T-cell (primary cell): Measurements from ENCODE around the gene THADA. TPM values are rescaled to one million over a fixed set of nuclear protein-coding genes. Genes with fewer than 3 reads are reported as not detected.

Experiments
- ATAC-seq, 4 experiments: fragments of 200-7000 bp in 3 of 4; fragments of 150-1000 bp in 1 of 4; cut with Tn5 transposase; replicated peaks in 1 of 4; 1 replicate in 3 of 4; 2 replicates in 1 of 4; pipeline ENCODE4 v1.10.0; 2021; ENCODE audit warnings: moderate library complexity in 3 of 4, mild to moderate bottlenecking in 2 of 4, moderate number of reproducible peaks in 1 of 4
- CTCF ChIA-PET, 2 donors: fragments of 300-600 bp; sonication (Branson Sonifier 250); formaldehyde crosslinking; loops; one replicate each; lab custom pipeline; 2022; ENCODE audit warnings: antibody characterized with exemption in 2 of 2; lab: Charles Lee
- POLR2A ChIA-PET, 2 donors: fragments of 300-600 bp; sonication (Branson Sonifier 250); formaldehyde crosslinking; loops; one replicate each; lab custom pipeline; 2022; ENCODE audit warnings: antibody characterized with exemption in 2 of 2; lab: Charles Lee
- DNase-seq, 35 experiments: peaks; one replicate each; pipeline versions ENCODE4 v3.0.0 to v3.0.0-alpha.2; 2013 to 2023
- H3K27ac ChIP-seq: one replicate; pipeline ENCODE4 v1.5.1; 2013; ENCODE audit warnings: low read length
- H3K27me3 ChIP-seq, 2 experiments: replicated peaks in 1 of 2; 1 replicate in 1 of 2; 2 replicates in 1 of 2; pipeline versions ENCODE4 v1.6.1 to v1.7.0; 2013; ENCODE audit warnings: low read length in 1 of 2, mixed read lengths in 1 of 2; ENCODE audit not compliant: control insufficient read depth in 2 of 2, insufficient read depth in 2 of 2; ENCODE audit errors: extremely low read depth in 1 of 2
- H3K36me3 ChIP-seq, 2 donors: 1 replicate in 1 of 2; 2 replicates in 1 of 2; pipeline versions ENCODE4 v1.6.1 to v1.7.0; 2013; ENCODE audit warnings: low read length in 1 of 2; ENCODE audit not compliant: control insufficient read depth in 2 of 2, insufficient read depth in 1 of 2; ENCODE audit errors: extremely low read depth in 1 of 2
- H3K4me1 ChIP-seq, 2 experiments: 1 replicate in 1 of 2; 2 replicates in 1 of 2; pipeline versions ENCODE4 v1.6.1 to v1.7.0; 2013; ENCODE audit warnings: low read length in 2 of 2, mixed read lengths in 1 of 2; ENCODE audit not compliant: insufficient read depth in 2 of 2, control insufficient read depth in 1 of 2; ENCODE audit errors: extremely low read depth in 1 of 2
- H3K4me3 ChIP-seq, 2 donors: 1 replicate in 1 of 2; 2 replicates in 1 of 2; pipeline versions ENCODE4 v1.5.1 to v1.7.0; 2013; ENCODE audit warnings: mild to moderate bottlenecking in 2 of 2, low read length in 1 of 2, moderate library complexity in 1 of 2; ENCODE audit not compliant: control insufficient read depth in 1 of 2; ENCODE audit errors: extremely low read depth in 1 of 2
- H3K9me3 ChIP-seq: 2 replicates; pipeline ENCODE4 v1.7.0; 2013
- H3K27ac Mint-ChIP-seq, 2 donors: one replicate each; pipeline ENCODE4 v1.8.0; 2020 to 2021; ENCODE audit warnings: mild to moderate bottlenecking in 2 of 2, mixed read lengths in 2 of 2
- H3K27me3 Mint-ChIP-seq, 2 donors: one replicate each; pipeline ENCODE4 v1.8.0; 2021 to 2022; ENCODE audit warnings: mixed read lengths in 2 of 2
- H3K36me3 Mint-ChIP-seq: one replicate; pipeline ENCODE4 v1.8.0; 2021; ENCODE audit warnings: mixed read lengths
- H3K4me1 Mint-ChIP-seq, 3 donors: one replicate each; pipeline ENCODE4 v1.8.0; 2020 to 2022; ENCODE audit warnings: mixed read lengths in 3 of 3, mild to moderate bottlenecking in 1 of 3
- H3K4me3 Mint-ChIP-seq, 3 donors: one replicate each; pipeline ENCODE4 v1.8.0; 2020 to 2022; ENCODE audit warnings: mild to moderate bottlenecking in 3 of 3, mixed read lengths in 3 of 3, moderate library complexity in 3 of 3
- H3K9me3 Mint-ChIP-seq, 3 donors: one replicate each; pipeline ENCODE4 v1.8.0; 2020 to 2022; ENCODE audit warnings: mixed read lengths in 3 of 3
- WGBS: methylation state at CpG from one replicate; pipeline ENCODE4 v1.1.5; 2013; ENCODE audit warnings: missing lambda C conversion rate; ENCODE audit not compliant: insufficient coverage; 5-methylcytosine and 5-hydroxymethylcytosine counted together
- total RNA-seq, 35 experiments: library from RNA in 6 of 35; stranded (reverse) in 6 of 35; fragments of 120-200 nt in 1 of 35; gene quantifications; one replicate each; pipeline versions ENCODE4 v1.2.1 to v1.2.4 and lab custom pipeline; 2013 to 2026

THADA gene
- total RNA-seq, 5 donors from 2014 or later (not counting 1 experiment from before 2014, with no cell fraction given), result 36.4 to 50.5 (median 40.6) TPM

DNA sequence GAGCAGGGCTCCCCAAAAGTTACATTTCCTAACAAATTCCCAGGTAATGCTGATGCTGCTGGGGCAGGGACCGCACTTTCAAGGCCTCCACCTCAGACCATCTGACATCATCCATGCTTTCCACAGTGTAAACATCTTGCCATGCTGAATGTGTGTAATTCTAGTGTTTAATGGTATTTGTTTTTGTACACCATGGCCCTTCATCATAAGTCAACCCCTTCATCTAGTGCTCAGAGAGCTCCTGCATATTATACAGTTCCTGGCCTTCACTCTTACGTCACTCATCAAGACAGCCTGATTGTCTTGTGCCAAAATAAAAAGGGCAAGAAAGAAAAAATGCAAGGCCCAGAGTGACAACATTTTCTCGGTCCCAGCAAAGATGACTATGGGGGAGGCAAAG lies 291.9 kb downstream of the THADA start:
- Mint-ChIP-seq H3K36me3 (peaks cover 41% of the 10 kb centered on the region), H3K9me3 (no peaks in the 10 kb centered on the region), H3K4me1 (peaks cover 0 to 7% (median 0%) of the 10 kb centered on the region in 3 donors), H3K27ac (no peak overlapping the region), H3K27me3 (no peaks in the 10 kb centered on the region), H3K4me3 (no peak overlapping the region)
- ChIA-PET CTCF (no interaction called here), POLR2A (no interaction called here)
- WGBS, result no CpG with 5 or more reads among the region's 3 CpGs
- no peaks in the 10 kb centered on the region for H3K4me1 ChIP-seq
- H3K4me3 ChIP-seq, result no peak overlapping the region
- no peak for DNase-seq
- H3K27me3 ChIP-seq, result no peaks in the 10 kb centered on the region
- H3K9me3 ChIP-seq, result no peaks in the 10 kb centered on the region
- no peak for ATAC-seq
- H3K36me3 ChIP-seq, result no peaks in the 10 kb centered on the region
- H3K27ac ChIP-seq, result no peak overlapping the region

DNA sequence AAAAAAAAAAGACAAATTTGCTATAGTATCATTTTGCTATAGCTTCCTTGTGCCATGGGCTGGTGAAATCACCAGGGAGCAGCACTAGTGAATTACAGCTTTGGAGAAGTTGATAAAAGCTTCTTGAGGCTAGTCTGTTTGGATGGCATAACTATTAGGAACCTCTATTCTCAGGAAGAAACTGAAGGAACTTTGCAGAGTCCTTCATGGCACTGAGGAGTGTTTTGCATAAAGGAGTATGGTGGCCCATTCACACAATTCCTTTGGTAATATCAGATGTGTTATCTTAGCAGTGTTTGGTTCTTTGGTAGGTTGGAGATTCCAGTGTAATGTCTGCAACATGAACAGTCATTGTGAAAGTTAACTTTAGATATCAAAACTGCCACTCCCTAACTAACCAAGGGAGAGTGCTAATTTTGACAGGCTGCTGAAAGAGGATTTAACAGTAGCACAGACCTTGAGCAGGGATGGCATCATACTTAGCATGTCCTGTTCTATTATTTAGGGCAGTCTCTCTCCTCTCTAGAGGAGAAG lies 292.8 kb downstream of the THADA start:
- ATAC-seq (no peak), DNase-seq (no peak)
- Histone ChIP-seq H3K27ac (no peak overlapping the region), H3K36me3 (no peaks in the 10 kb centered on the region), H3K9me3 (no peaks in the 10 kb centered on the region), H3K27me3 (no peaks in the 10 kb centered on the region), H3K4me1 (no peaks in the 10 kb centered on the region), H3K4me3 (no peak overlapping the region)
- Mint-ChIP-seq H3K9me3 (no peaks in the 10 kb centered on the region), H3K27me3 (no peaks in the 10 kb centered on the region), H3K27ac (no peak overlapping the region), H3K4me3 (no peak overlapping the region), H3K4me1 (peaks cover 0 to 2% (median 0%) of the 10 kb centered on the region in 3 donors), H3K36me3 (peaks cover 40% of the 10 kb centered on the region)
- ChIA-PET POLR2A (no interaction called here), CTCF (no interaction called here)

DNA sequence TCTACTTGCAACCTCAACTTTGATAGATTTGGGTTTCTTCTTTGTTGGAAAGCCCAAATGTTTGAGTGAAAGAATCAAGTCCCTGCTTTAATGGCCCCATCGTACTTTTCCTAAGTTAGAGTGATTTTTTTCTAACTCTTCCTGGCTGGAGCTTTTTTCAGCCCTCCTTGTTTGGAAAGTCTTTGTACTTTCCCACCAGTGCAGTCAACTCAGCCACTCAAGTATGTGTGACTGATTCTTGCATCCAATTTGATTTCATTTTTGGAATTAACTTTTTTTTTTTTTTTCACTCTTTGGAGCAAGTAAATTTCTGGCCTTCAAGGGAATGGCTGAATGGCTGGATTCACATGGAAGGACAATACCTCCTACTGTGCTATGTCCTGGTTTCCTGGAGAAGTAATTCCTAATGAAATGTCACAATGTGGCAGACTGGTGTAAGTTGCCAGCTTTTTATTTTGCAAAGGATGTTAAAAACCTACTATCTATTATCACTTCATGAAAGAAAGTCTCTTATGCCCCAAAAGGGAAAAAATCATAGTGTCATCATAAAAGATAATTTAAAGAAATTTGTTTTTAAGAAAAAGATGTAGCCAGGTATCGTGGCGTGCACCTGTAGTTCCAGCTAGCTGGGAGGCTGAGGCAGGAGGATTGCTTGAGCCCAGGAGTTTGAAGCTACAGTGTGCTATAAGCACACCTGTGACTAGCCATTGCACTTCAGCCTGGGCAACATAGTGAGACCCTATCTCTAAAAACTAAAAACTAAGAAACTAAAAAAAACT lies 293.5 kb downstream of the THADA start:
- Mint-ChIP-seq H3K4me3 (no peak overlapping the region), H3K9me3 (no peaks in the 10 kb centered on the region), H3K27me3 (no peaks in the 10 kb centered on the region), H3K4me1 (no peaks in the 10 kb centered on the region), H3K27ac (no peak overlapping the region), H3K36me3 (peaks cover 36% of the 10 kb centered on the region)
- ATAC-seq, result no peak
- Histone ChIP-seq H3K27ac (no peak overlapping the region), H3K4me1 (no peaks in the 10 kb centered on the region), H3K4me3 (no peak overlapping the region), H3K9me3 (no peaks in the 10 kb centered on the region), H3K36me3 (no peaks in the 10 kb centered on the region), H3K27me3 (no peaks in the 10 kb centered on the region)
- POLR2A ChIA-PET, result no interaction called here
- WGBS, result no CpG with 5 or more reads among the region's 3 CpGs
- DNase-seq, result no peak
- CTCF ChIA-PET, result no interaction called here

DNA sequence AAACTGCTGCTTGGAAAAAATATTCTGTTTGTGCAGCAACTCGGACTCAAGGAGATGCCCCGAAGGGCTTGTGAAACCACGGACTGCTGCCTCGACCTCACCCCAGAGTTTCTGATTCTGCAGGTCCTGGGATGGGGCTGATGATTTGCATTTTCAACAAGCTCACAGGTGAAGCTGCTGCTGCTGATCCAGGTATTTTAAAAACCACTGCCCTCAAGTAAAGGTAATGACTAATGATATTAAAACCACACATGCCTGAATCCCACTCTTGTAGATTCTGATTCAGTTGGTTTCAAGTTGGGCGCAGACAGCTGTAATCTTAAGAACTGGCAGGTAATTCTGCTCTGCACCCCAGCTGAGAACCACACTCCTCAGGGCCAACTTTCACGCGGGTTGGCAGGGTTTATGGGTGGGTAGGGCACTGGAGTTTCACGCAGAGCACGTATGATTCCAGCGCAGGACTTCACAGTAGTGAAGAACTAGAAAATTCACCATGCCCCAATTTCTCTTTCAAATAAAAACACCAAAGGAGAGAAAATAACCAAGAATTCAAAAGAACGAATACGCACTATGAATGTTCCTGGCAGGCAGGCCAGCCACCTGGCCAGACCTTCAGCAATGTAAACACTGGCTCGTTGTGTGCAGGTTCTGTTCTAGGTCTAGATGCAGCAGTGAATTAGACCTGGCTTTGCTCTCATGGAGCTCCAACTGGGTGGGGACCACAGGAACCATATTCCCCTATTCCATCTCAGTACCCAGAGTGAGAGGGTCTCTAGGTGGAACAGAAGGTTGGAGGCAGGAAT lies 294.9 kb downstream of the THADA start:
- Histone ChIP-seq H3K27ac (no peak overlapping the region), H3K36me3 (no peaks in the 10 kb centered on the region), H3K4me1 (no peaks in the 10 kb centered on the region), H3K9me3 (no peaks in the 10 kb centered on the region), H3K27me3 (no peaks in the 10 kb centered on the region), H3K4me3 (no peak overlapping the region)
- Mint-ChIP-seq H3K27me3 (no peaks in the 10 kb centered on the region), H3K9me3 (no peaks in the 10 kb centered on the region), H3K36me3 (peaks cover 24% of the 10 kb centered on the region), H3K27ac (no peak overlapping the region), H3K4me3 (no peak overlapping the region), H3K4me1 (no peaks in the 10 kb centered on the region)
- no peak for ATAC-seq
- ChIA-PET CTCF (no interaction called here), POLR2A (no interaction called here)
- DNase-seq, result no peak
- WGBS, result 34% methylated on average over 4 of the region's 13 CpGs

DNA sequence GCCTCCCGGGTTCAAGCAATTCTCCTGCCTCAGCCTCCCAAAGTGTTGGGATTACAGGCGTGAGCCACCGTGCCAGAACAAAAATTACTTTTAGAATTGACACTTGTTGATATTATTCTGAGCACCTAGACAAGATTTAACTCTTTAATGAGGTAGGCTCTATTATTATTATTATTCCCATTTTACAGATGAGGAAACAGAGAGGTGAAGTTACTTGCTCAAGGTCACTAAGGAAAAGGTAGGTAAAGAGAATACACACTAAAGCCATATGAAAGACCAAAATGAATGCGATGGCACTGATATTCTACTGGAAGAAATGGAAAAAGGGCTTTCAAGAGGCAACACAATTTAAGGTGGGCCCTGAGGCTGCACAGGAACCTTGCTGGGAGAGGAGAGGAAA lies 295.6 kb downstream of the THADA start:
- Mint-ChIP-seq H3K4me3 (no peak overlapping the region), H3K4me1 (peaks cover 0 to 2% (median 1%) of the 10 kb centered on the region in 3 donors), H3K9me3 (no peaks in the 10 kb centered on the region), H3K27me3 (no peaks in the 10 kb centered on the region), H3K36me3 (peaks cover 20% of the 10 kb centered on the region), H3K27ac (no peak overlapping the region)
- Histone ChIP-seq H3K4me1 (no peaks in the 10 kb centered on the region), H3K36me3 (no peaks in the 10 kb centered on the region), H3K27me3 (no peaks in the 10 kb centered on the region), H3K4me3 (no peak overlapping the region), H3K9me3 (no peaks in the 10 kb centered on the region), H3K27ac (no peak overlapping the region)
- ATAC-seq (no peak), DNase-seq (no peak)
- POLR2A ChIA-PET, result interaction anchor here in 1 of 2 donors (0.5 kb wide), 1 partner anchor 199 kb away, joined by 3 read pairs; no protein-coding TSS in a partner anchor
- CTCF ChIA-PET, result interaction anchor here in 1 of 2 donors (0.6 kb wide), 1 partner anchor 276 kb away, joined by 5 read pairs; no protein-coding TSS in a partner anchor
- 100% methylated on average over 2 of the region's 4 CpGs for WGBS

DNA sequence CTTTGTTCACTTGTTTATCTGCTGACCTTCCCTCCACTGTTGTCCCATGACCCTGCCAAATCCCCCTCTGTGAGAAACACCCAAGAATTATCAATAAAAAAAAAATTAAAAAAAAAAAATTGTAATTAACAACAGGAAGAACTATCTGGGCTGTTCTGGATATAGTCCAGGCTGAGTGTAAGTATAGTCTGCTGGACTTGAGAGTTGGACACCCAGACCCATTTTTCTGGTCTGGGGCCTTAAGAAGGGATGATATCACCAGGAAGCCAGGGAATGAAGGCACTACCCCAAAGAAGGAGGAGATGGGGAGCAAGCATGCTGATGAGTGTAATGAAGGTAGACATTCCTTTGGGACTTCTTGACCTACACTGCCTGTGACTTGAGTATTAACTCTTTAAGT lies 297.3 kb downstream of the THADA start:
- Histone ChIP-seq H3K4me3 (no peak overlapping the region), H3K4me1 (peaks cover 0 to 2% of the 10 kb centered on the region in 2 experiments), H3K36me3 (no peaks in the 10 kb centered on the region), H3K9me3 (no peaks in the 10 kb centered on the region), H3K27ac (no peak overlapping the region), H3K27me3 (no peaks in the 10 kb centered on the region)
- no peak overlapping the region for H3K4me3 Mint-ChIP-seq
- H3K27me3 Mint-ChIP-seq, result no peaks in the 10 kb centered on the region
- DNase-seq (no peak), ATAC-seq (no peak)
- no peak overlapping the region for H3K27ac Mint-ChIP-seq
- peaks cover 13 to 15% (median 15%) of the 10 kb centered on the region in 3 donors for H3K4me1 Mint-ChIP-seq
- ChIA-PET POLR2A (no interaction called here), CTCF (no interaction called here)
- peaks cover 19% of the 10 kb centered on the region for H3K36me3 Mint-ChIP-seq
- no peaks in the 10 kb centered on the region for H3K9me3 Mint-ChIP-seq
